Right atrium auricular region (tissue), 2 donors: ENCODE data around the gene SSX2IP. TPM values are rescaled to one million over a fixed set of nuclear protein-coding genes. Genes with fewer than 3 reads are reported as not detected.

Experiments used
- DNase-seq: peaks from one replicate; pipeline ENCODE4 v3.0.0-alpha.2; 2019; ENCODE audit warnings: low spot score
- H3K27ac ChIP-seq, 2 donors: fragments of 200-600 bp; sonication (generic); 1 replicate in 1 of 2; 2 replicates in 1 of 2; pipeline ENCODE4 v1.5.1; 2016 to 2019
- H3K27me3 ChIP-seq, 2 donors: fragments of 200-600 bp; sonication (generic); one replicate each; pipeline versions ENCODE4 v1.5.1 to v1.6.0; 2017 to 2019
- H3K36me3 ChIP-seq: fragments of 200-600 bp; sonication (generic); one replicate; pipeline ENCODE4 v1.5.1; 2016
- H3K4me1 ChIP-seq, 2 donors: fragments of 200-600 bp; sonication (generic); one replicate each; pipeline versions ENCODE4 v1.5.1 to v1.6.0; 2017 to 2019
- H3K4me3 ChIP-seq, 2 donors: fragments of 200-600 bp; sonication (generic); 1 replicate in 1 of 2; 2 replicates in 1 of 2; pipeline ENCODE4 v1.5.1; 2017 to 2019; ENCODE audit warnings: mild to moderate bottlenecking in 1 of 2, moderate library complexity in 1 of 2
- H3K9me3 ChIP-seq, 2 donors: fragments of 200-600 bp; sonication (generic); one replicate each; pipeline ENCODE4 v1.5.1; 2019
- CTCF ChIP-seq, 2 donors: fragments of 200-600 bp; sonication (generic); IDR thresholded peaks; one replicate each; pipeline ENCODE4 v1.5.1; 2019; ENCODE audit warnings: antibody characterized with exemption in 2 of 2
- total RNA-seq, 2 donors: library from RNA; depleted of rRNA; stranded (reverse); fragments of >200 nt; gene quantifications; one replicate each; pipeline ENCODE4 v1.1.0, GENCODE V29; 2016

SSX2IP gene
- total RNA-seq, 2 donors from 2014 or later, result 11.3 to 14.2 TPM

DNA sequence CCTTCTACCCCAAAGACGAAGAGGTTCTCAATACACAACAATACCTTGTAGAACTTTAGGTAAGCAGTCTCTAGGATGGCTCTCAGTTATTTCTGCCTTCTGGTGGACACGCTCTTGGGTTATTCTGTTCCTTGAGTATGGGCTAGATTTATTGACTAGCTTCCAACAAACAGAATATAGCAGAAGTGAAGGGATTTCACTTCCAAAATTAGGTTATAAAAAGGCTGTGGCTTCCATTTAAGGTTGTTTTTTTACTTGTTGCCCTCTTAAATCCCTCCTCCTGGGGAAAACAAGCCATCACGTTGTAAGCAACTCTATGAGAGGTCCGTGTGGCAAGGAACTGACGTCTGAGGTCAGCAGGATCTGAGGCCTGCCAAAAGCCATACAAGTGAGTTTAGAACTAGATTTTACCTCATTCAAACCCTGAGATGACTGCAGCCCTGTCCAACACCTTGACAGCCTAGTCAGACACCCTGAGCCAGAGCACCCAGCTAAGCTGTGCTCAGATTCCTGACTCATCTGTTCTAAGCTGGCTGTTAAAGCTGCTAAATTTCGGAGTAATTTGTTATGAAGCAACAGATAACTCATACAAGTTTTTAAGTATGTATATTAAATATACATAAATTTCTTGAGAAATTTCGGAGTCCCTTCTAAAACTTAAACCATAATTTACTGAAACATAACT lies 12.7 kb downstream of the SSX2IP start:
- Histone ChIP-seq H3K36me3 (no peaks in the 10 kb centered on the region), H3K27me3 (no peaks in the 10 kb centered on the region), H3K4me1 (no peaks in the 10 kb centered on the region), H3K4me3 (no peak overlapping the region), H3K9me3 (no peaks in the 10 kb centered on the region), H3K27ac (no peak overlapping the region)
- TF ChIP-seq CTCF (IDR thresholded peaks at IDR 0.05), result no peak
- no peak for DNase-seq

DNA sequence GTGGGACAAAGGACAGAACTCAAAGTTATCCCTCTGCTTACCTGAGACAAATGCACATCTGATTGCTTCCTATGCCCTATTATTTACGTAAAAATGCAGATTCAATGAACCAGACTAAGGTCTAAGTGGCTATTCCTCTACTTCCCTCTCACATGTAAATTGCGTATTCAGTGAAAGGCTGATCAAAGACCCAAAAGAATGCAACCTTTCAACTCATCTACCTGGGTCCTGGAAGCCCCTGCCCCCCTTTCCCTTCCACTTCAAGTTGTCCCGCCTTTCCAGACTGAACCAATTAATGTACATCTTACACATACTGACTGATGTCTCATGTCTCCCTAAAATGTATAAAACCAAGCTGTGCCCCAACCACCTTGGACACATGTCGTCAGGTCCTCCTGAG lies 14.6 kb downstream of the SSX2IP start:
- Histone ChIP-seq H3K27me3 (no peaks in the 10 kb centered on the region), H3K4me3 (no peak overlapping the region), H3K36me3 (no peaks in the 10 kb centered on the region), H3K9me3 (no peaks in the 10 kb centered on the region), H3K4me1 (no peaks in the 10 kb centered on the region), H3K27ac (no peak overlapping the region)
- DNase-seq, result no peak
- TF ChIP-seq CTCF (IDR thresholded peaks at IDR 0.05), result no peak

DNA sequence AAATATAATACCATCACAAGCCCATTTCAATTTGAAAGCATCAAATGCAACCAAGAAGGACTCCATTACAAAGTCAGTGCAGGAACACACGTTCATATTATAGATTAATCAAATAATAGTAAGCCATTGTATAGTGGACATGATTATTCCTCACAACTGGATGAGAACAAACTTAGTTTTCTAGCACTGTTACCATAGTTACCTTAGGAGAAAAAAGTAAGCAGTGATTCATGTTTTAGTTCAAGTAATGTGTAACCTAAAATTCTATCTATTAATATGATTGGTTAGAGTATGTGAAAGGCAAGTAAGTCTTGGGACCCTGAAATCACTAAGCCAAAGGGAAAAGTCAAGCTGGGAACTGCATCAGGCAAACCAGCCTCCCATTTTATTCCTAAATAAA lies 15.2 kb downstream of the SSX2IP start:
- Histone ChIP-seq H3K27me3 (no peaks in the 10 kb centered on the region), H3K4me1 (no peaks in the 10 kb centered on the region), H3K36me3 (no peaks in the 10 kb centered on the region), H3K9me3 (no peaks in the 10 kb centered on the region), H3K27ac (no peak overlapping the region), H3K4me3 (no peak overlapping the region)
- no peak for DNase-seq
- no peak for TF ChIP-seq CTCF (IDR thresholded peaks at IDR 0.05)

- H3K27ac ChIP-seq, result no peak overlapping the region
- H3K27me3 ChIP-seq, result no peaks in the 10 kb centered on the region
- no peaks in the 10 kb centered on the region for H3K36me3 ChIP-seq
- no peaks in the 10 kb centered on the region for H3K9me3 ChIP-seq
- no peak overlapping the region for H3K4me3 ChIP-seq
- H3K4me1 ChIP-seq, result no peaks in the 10 kb centered on the region
- DNase-seq, result no peak
- no peak for TF ChIP-seq CTCF (IDR thresholded peaks at IDR 0.05)
Measured at GRCh38 chr1:84674705-84675104, 15.6 kb downstream of the SSX2IP start.

DNA sequence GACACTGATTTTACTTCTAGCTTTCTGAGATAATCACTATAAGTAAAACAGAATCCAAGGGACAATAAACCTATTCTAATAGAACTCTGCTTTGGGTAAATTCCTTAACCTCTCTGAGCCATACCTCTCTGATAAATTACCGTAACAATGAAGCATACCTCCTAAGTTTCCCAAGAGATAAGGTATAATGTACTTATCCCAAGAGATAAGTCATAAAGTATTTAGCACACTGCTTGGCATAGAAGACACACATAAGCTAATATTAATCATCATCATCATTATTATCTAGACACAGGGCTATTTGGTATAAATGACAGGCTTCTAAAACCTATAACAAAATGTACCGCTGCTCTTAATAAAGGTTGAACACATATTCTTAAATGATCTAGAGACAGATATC lies 16.2 kb downstream of the SSX2IP start:
- Histone ChIP-seq H3K27ac (no peak overlapping the region), H3K9me3 (no peaks in the 10 kb centered on the region), H3K36me3 (no peaks in the 10 kb centered on the region), H3K27me3 (no peaks in the 10 kb centered on the region), H3K4me3 (no peak overlapping the region), H3K4me1 (no peaks in the 10 kb centered on the region)
- no peak for TF ChIP-seq CTCF (IDR thresholded peaks at IDR 0.05)
- no peak for DNase-seq
